ENCODE data around the gene SLC49A3.
A peak's percentile ranks its signal among the peaks of the same experiment; 100 is the strongest.
"Not testable (repeated sequence)": the region's sequence is repeated elsewhere in the genome, so short reads cannot be mapped to it uniquely, and the experiment has no call there.

Gene SLC49A3

DNA sequence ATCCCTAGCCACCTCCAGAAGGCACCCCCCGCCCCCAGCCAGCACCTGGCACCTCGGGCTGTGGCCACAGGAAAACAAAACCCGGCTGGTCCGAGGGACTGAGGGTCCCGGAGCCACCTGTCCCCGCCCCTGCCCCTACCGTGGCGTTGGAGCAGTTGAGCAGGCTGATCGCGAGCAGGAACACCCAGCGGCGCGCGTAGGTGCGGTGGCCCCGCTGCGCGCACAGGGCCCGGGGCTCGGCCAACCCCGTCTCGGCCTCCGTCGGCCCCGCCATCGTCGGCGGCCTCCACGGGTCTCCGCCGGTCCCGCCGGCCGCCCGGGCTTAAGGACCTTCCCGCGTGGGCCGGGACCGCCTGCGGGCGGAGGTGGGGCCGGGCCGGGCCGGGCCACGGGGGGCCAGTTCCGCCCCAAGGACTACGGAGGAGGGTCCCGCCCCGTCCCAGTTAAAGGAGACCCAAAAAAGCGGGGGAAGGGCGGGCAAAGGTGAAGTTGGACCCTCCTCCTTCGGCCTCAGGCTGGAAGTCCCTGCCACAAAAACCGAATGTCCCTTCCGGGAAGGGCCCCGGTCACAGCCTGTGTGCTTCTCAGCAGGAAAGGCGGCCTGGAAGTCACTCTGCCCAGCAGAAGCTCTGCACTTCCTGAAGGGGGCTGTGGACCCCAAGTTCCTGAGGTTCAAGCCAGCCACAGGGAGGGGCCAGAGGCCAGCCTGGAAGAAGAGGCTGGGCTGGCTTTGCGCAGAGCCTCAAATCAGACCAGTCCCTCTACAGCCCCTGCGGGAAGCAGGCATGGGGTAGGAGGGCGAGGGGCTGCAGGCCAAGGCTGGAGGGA lies at the start of gene SLC49A3:
Gene SLC49A3, minus strand, starts transcription at position 298 of the 828 bp plus-strand sequence. Its CDS starts 24 bp downstream, at position 274.
- no peak for DNase-seq

DNA sequence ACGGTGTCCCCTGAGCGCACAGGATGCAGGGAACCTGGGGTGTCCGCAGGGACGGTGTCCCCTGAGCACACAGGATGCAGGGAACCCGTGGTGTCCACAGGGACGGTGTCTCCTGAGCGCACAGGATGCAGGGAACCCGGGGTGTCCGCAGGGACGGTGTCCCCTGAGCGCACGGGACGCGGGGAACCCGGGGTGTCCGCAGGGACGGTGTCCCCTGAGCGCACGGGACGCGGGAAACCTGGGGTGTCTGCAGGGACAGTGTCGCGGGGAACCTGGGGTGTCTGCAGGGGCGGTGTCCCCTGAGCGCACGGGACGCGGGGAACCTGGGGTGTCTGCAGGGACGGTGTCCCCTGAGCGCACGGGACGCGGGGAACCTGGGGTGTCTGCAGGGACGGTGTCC lies 47.6 kb upstream of the SLC49A3 start:
- DNase-seq = not testable (repeated sequence)

DNA sequence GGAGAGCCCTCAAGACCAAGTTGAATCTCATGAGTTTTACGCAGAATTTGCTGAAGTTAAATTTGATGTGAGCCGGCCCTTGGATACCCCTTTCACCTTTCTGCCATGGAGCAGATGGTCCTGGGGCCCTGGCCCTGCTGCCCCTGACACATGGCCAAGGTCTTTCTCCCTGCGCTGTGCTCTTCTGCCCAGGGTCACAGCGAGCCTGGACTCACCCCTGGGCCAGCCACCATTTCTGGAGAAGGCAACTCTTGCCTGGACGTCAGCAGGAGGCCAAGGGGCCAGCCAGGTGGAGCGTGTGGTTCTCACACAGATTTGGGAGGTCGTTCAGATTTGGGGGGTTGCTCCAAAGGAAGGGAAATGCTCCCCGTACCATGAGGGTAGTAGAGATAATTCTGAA lies 46.6 kb upstream of the SLC49A3 start:
- DNase-seq = no peak

DNA sequence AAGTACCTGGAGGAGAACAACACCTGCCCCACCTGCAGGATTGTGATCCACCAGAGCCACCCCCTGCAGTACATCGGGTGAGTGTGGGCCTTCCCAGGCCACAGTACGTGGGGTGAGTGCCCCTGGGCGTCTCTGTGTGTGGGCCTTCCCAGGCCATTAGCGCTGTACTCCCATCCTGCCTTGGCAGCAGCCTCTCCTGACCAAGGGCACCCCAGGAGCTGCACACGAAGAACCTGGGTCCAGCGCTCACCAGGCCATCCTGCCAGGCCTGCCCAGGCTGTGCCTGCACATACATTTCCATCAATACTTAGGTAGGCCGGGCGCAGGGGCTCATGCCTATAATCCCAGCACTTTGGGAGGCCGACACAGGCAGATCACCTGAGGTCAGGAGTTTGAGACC lies 46.0 kb upstream of the SLC49A3 start:
- no peak for DNase-seq

DNA sequence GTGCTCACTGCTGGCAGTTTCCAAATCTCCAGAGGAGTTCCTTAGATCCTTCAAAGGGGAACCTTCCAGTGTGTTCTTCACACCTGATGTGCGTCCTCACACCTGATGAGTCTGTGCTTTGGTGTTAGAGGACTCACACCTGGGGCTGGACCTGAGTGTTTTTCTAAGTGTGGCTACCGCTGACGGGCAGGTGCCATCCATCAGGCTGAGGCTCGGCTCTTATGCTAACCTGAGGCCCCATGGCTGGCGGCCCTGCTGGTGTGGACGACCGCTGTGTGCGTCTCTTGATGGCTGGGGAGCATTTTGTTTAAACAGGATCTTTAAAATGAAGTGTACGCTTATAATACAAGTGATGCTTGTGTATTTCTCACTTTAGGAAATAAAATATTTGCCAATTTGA lies 45.1 kb upstream of the SLC49A3 start:
- no peak for DNase-seq

DNA sequence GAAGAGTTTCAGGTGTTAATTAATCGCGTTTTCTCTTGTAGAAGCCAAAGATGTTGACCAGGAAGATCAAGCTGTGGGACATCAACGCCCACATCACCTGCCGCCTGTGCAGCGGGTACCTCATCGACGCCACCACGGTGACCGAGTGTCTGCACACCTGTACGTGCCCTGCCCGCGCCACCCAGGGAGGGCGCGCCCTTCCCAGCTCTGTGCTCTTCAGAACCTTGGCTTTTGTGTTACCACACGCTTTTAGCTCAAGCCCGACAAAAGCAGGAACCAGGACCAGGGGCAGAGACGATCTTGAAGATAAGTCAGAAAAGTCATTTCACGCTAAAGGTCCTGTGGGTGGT lies 44.7 kb upstream of the SLC49A3 start:
- DNase-seq = no peak

DNA sequence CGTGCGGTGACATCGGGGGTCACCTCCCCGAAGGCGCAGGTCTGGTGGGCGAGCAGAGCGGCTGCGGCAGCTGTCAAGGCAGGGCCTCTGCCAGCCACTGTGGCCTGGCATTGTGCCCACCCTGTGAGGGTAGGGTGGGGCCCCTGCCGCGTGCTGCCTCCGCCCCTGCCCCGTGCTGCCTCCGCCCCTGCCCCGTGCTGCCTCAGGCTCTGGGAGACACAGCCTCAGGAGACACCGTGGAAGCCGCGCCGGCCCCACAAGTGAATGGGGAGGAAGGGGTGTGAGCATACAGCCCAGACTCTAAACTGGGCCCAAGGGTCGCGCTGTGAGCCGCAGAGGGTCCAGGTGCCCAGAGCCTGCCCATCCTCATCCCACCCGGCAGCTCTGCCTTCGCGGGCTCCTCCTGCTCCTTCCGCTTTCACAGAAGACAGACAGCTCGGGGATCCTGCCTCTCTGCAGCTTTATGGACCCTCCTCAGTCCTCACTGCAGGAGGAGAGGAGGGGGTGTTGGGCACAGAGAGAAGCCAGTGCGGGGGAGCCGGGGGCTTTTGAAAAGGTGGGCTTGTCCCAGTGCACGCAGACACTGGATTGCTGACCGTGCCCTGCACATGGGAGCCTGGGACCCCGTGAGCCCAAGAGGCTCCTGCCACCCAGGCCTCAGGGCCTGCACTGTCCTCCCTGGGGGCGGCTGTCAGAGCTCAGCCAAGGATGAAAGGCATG lies 44.1 kb upstream of the SLC49A3 start:
- DNase-seq = peak; percentile 39

DNA sequence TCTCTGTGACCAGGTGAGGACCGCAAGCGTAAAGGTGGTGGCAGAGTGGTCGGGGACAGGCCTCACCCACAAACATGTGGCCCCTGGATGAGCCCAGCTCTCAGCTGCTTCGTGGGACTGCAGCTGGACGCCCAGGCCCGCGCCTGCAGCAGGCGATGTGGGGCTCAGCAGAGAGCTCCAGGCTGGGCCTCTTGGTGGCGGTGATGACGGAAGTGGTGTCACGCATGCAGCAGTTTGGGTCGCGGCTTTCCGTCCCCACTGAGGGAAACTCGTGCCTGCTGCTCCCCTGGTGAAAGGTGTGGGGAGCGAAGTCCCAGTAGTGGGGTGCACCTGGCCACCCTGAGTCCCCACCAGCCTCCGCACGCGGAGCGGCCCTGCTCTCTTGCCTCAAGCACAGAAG lies 43.5 kb upstream of the SLC49A3 start:
- no peak for DNase-seq

DNA sequence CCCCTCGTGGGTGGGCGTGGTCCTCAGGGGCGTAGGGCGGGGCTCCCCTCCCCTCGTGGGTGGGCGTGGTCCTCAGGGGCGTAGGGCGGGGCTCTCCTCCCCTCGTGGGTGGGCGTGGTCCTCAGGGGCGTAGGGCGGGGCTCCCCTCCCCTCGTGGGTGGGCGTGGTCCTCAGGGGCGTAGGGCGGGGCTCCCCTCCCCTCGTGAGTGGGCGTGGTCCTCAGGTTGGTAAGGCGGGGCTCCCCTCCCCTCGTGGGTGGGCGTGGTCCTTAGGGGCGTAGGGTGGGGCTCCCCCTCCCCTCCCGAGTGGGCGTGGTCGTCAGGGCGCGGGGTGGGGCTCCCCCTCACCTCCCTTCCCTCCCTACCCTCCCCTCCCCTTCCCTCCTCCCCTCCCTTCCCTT lies 43.0 kb upstream of the SLC49A3 start:
- not testable (repeated sequence) for DNase-seq

DNA sequence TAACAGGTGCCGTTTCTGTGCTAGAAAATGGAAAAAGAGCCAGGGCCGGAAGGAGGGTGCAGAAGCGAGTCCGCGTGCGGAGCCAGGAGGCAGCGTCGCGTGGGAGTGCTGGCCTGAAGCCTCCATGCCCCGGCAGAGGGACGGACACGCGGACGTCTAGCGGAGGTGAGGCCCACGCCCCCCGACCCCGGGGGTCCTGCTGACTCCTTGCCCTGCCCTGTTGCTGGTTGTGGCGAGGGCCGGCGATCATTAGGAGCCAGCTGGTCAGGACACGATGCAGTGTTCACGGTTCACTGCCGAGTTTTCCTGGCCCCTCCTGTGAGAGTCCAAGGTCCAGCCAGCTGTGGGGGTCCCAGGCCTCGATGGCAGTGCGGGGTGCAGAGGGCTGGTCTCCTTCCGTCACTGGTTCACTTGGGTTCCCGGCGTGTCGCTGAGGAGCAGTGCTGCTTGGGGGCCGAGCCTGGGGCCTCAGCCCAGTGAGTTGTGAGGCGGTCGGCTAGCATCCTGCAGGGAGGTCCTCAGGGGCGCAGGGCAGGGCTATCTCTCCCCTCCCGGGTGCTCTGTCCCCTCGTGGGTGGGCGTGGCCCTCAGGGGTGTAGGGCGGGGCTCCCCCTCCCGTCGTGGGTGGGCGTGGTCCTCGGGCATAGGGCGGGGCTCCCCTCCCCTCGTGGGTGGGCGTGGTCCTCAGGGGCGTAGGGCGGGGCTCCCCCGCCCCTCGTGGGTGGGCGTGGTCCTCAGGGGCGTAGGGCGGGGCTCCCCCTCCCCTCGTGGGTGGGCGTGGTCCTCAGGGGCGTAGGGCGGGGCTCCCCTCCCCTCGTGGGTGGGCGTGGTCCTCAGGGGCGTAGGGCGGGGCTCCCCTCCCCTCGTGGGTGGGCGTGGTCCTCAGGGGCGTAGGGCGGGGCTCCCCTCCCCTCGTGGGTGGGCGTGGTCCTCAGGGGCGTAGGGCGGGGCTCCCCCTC lies 42.3 kb upstream of the SLC49A3 start:
- DNase-seq = not testable (repeated sequence)

DNA sequence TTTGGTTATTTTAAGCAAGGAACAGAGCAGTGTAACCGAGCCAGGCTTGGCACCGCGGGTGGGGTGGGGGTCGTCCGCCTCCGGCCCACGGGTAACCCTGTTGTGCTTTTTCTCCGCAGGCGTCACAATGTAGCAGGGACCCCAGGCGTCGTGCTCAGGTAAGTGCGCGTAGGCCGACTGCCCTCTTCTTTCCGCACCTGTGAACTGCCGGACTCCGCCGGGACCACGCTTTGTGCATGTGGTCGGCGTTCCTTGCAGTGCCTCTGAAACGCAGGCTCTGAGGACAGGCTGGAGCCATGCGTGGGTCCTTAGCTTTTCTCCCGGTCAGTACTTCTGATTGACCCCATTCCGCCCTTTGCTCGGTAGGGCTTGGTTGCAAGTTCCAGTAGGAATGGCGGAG lies 41.6 kb upstream of the SLC49A3 start:
- no peak for DNase-seq

DNA sequence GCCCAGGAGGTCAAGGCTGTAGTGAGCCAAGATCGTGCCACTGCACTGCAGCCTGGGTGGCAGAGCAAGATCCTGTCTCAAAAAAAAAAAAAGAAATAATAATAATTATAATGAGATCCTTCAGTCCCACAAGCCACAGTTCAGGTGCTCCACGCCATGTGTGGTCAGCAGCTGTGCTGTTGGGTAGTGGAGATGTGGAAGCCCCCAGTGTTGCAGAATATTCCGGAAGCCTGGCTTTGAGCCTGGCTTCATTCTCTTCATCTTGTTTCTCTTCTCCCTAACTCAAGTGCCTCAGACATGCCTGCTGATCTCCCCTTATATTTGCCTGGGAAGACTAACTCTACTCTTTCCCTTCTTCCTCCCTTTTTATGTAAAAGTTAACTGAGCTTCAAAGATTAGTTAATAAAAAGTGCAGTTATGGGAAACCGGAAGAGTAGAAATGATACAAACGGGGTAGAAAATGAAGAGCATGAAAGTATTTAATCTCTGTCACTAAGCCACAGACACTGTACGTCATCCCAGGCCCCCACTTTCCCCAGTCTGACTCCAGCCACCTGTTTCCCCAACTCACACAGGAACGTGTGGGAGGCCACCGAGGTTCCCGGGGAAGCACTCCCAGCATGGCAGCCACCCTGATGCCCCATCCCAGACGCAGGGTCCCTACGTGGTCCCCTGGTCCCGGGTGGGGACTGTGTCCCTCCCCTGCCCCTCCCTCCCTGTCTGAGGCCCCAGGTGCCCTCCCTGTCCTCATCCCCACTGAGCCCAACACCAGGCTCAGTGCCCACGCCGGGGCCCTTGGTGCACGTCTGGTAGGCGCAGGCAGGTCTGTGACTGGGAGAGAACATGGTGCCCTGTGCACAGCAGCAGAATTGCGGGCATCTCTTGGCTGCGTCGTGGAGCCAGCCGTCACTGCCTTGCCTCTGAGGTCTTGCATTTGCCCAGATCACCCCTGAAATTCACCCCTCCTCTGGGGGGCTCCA lies 40.7 kb upstream of the SLC49A3 start:
- no peak for DNase-seq

DNA sequence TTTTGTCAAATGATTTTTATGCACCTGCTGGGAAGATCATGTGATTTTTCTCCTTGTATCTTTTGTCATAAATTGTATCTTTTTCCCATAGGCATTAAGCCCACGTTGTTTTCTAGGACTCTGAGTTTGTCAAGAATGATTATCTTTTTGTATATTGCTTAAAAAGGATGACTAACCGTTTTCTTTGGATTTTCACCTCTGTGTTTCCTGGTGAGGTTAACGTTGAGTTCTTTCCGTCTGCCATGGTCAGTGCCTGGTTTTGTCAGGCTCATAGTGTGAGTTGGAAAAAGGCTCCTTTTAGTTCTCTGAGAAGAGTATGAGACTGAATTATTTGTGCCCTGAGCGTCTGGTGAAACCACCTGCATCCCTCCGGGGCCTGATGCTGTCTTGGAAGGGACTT lies 38.6 kb upstream of the SLC49A3 start:
- DNase-seq = no peak

DNA sequence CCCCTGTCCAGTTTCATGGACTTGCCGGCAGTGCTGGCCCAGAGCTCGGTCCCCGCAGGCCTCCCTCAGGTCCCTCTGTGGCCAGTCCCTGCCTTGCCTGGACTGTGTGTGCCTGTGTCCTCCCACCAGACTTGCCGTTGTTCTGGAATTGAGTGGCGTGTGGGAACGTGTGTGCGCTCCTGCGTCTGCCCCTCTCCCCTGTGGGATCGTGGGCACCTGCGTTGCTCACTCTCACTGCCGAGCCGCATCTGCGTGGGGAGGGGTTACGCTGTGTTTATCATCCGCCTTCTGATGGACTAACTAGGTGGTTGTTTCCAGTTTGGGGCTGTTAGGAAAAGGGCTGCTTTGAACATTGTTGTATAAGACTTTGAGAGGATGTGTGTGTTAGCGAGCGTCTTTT lies 37.9 kb upstream of the SLC49A3 start:
- no peak for DNase-seq

DNA sequence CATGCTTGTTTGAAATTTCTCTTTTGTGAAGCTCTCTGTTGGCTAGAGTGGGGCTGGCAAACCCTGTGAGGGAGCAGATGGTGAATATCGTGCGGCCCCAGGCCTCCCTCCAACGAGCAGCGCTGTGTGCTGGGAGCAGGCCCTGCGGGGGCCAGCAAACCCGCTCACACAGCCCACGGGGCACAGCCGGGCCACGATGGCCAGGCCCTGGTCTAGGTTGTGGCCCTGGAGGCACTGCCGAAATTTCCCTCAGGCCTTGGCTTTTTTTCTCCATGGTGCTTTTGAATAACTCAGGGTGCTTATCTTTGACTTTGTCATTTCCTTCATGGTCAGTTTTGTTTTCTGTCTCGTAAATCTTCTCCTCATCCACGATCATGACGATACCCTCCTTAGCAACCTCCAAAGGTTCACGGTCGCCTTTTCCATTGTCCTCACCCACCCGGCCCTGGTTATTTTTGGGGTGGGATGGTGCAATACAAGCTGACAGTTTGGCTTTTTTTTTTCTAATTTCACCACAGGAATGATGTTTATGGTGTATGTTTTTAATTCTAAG lies 37.4 kb upstream of the SLC49A3 start:
- peak; percentile 38 for DNase-seq

DNA sequence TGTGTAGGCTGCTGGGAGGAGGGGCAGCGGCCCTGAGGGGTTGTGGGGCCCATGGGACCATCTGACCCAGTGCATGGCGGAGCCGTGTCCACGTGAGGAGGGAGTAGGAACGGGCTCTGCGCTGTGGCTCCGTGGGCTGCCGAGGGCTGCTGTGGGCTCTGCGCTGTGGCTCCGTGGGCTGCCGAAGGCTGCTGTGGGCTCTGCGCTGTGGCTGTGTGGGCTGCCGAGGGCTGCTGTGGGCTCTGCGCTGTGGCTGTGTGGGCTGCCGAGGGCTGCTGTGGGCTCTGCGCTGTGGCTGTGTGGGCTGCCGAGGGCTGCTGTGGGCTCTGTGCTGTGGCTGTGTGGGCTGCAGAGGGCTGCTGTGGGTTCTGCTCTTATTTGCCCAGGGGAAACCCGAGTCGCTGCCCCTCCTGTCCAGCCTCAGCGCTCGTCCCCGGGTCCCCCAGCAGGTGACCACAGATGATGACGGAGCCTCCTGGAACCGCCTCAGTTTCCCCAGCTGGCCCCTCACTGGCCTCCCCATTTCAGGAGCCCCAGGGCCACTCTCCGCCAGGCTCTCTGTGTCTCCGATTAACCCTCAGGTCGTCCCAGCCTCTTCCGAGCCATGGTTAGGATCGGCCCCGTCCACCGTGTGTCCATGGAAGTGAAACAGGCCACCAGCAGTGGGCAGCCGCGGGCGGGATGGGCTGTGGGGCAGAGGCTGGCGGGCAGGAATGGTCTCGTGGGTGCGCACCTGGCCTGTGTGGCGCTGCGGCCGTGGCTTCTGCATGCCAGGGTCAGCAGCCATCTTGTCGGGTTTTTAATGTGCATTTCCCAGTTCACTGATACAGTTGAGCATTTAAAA lies 36.7 kb upstream of the SLC49A3 start:
- DNase-seq = no peak

DNA sequence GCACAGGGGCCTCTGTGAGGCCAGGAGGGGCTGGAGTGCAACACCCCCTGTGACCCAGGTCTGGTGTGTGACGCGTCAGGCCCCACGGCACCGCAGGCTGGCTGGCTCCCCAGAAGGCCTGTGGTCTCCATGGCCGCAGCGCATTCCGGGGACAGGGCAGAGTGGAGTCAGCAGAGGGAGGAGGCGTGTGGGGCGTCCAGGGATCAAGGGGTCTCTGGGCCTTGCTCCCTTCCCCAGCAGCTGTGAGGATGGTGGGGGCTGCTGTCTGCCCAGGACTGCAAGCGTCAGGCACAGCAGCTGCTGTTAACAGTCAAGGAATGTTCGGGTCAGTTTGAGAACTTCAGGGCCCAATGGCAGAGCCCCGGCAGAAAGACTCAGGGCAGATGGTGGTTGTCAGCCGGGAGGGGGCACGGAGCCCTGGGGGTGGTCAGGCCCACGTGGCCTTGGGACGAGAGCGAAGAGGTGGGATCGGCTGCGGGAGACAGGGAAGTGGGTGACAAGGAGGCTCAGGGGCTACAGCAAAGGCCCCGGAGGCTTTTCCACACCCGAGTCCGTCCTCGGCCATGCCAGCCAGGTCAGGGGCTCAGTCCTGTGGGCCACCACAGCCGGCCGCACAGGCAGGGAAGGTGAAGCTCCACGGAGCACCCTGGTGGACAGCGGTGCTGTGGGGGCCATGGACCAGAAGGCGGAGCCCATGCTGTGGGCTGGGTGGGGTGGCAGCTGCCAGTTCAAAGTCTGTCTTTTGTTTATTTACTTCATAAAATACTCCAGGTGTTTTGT lies 35.0 kb upstream of the SLC49A3 start:
- DNase-seq = no peak

DNA sequence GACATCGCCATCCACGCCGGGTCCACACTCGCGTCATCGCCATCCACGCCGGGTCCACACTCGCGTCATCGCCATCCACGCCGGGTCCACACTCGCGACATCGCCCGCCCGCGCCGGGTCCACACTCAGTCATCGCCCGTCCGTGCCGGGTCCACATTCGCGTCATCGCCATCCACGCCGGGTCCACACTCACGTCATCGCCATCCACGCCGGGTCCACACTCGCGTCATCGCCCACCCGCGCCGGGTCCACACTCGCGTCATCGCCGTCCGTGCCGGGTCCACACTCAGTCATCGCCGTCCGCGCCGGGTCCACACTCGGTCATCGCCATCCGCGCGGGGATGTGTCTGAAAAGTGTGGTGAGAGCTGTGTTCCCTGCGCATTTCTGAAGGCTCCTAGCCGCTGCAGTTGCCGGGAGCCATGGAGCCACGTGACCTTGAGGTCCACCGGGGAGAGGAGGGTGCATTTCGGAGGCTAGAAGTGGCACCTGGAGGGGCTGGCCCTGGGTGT lies 34.0 kb upstream of the SLC49A3 start:
- DNase-seq = no peak

DNA sequence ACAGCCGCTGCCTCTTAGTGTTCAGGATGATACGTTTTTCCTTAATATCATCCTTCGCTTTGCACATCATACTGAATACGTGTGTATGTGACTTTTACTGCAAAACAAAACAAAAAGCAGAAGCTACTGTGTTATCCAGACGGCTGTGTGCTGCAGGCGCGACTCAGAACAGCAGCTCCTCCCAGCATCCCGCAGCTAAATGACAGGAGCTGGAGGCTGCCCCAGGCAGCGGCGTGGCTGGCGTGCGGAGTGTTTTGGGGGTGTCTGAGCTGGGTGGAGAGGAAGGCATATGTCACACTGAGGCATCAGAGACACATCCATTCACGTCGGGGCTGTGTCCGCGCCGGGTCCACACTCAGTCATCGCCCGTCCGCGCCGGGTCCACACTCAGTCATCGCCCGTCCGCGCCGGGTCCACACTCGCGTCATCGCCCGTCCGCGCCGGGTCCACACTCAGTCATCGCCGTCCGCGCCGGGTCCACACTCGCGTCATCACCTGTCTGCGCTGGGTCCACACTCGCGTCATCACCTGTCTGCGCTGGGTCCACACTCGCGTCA lies 33.3 kb upstream of the SLC49A3 start:
- no peak for DNase-seq

Measured in NCI-H1694 treated with DMSO at 0.1 percent for 48 hours (cell line).